Left lobe of liver (tissue), 2 donors: ENCODE measurements around the gene MLLT3. TPM values are rescaled to one million over a fixed set of nuclear protein-coding genes. Genes with fewer than 3 reads are reported as not detected.

Experiments used
- ATAC-seq: fragments of 200-7000 bp; cut with Tn5 transposase; one replicate; pipeline ENCODE4 v1.9.1; 2020; ENCODE audit warnings: mild to moderate bottlenecking, moderate library complexity
- DNase-seq: peaks from one replicate; pipeline ENCODE4 v3.0.0-alpha.2; 2020; ENCODE audit warnings: low spot score
- total RNA-seq: library from RNA; stranded (reverse); gene quantifications from one replicate; pipeline ENCODE4 v1.2.1, GENCODE V29; 2021
- donor health status: DM: no; HTN: no; CAD: no; lungs with moderate emphysema.
- donor health status: DM: no; HTN: yes; CAD: no.

The MLLT3 gene
- total RNA-seq, 1 donor from 2014 or later: 2.0 TPM

GRCh38 chr9:20353931-20354652, 268.2 kb downstream of the MLLT3 start:
- ATAC-seq (no peak), DNase-seq (no peak)

GRCh38 chr9:20353524-20353923, 268.8 kb downstream of the MLLT3 start:
- no peak for ATAC-seq
- no peak for DNase-seq

GRCh38 chr9:20352591-20352990, 269.7 kb downstream of the MLLT3 start:
- ATAC-seq (no peak), DNase-seq (no peak)

DNA sequence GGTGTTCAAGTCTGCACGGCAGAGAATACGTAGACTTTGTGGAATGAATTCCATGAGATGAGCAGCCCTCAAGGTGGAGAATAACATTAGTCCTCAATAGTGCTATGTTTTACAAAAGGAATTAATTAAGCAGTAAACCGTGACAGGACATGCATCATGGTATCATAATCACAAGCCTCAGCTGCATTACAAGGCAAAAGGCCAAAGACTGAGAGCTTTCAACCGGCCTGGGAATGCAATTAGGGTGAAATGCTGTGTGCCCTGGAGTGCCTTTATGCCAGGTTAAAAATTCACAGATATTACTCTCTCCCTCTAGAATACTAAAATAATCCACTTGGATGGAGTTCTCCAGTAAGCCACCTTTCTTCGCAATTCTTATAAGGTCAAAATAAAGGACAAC, 270.6 kb downstream of the MLLT3 start:
- no peak for DNase-seq
- no peak for ATAC-seq

GRCh38 chr9:20349568-20349967, 272.7 kb downstream of the MLLT3 start:
- ATAC-seq (no peak), DNase-seq (no peak)

DNA sequence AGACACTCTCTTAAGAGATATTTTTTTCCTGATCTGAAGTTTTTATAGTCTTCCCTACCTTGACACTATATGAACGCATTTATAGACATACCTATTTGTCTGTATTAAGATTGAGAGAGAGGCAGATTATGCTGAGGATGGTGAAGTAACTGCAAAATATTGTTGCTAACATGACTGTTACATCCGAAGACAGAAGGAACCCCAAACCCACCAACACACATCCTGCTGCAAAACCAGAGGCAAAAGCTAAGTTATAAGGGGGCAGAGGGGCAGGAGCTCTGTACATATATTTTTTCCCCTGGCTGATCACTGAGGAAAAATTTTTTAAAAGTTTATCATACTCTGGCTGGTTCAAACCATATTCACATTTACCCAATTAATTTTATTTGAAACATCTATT, 279.0 kb downstream of the MLLT3 start:
- DNase-seq (no peak), ATAC-seq (no peak)

- ATAC-seq (no peak), DNase-seq (no peak)
Observed at GRCh38 chr9:20340511-20340861, 281.8 kb downstream of the MLLT3 start.

GRCh38 chr9:20335668-20336332, 286.5 kb downstream of the MLLT3 start:
- no peak for DNase-seq
- no peak for ATAC-seq

DNA sequence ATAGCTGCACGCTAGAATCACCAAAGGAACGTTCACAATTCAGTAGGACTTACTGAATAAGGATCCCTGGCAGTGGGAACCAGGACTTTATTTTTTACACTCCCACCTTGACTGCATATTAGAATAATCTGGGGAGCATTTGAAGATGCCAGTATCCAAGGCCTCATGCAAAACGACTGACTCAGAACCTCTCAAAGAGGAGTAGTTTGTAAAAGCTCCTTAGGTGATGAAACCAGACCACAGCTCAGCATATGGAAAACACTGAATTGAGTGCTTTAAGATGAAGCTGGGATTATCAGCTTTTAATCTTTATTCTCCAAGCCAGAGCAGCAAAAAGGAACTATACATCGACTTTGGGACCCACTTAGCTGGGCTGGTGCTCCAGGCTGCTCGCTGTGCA, 288.3 kb downstream of the MLLT3 start:
- ATAC-seq (no peak), DNase-seq (no peak)

- DNase-seq (no peak), ATAC-seq (no peak)
Observed at GRCh38 chr9:20331095-20331685, 291.1 kb downstream of the MLLT3 start.

- DNase-seq (no peak), ATAC-seq (no peak)
Observed at GRCh38 chr9:20330688-20331087, 291.6 kb downstream of the MLLT3 start.

- DNase-seq (no peak), ATAC-seq (no peak)
Observed at GRCh38 chr9:20326516-20326915, 295.8 kb downstream of the MLLT3 start.

- DNase-seq (no peak), ATAC-seq (no peak)
Observed at GRCh38 chr9:20325008-20325407, 297.3 kb downstream of the MLLT3 start.

- ATAC-seq: no peak
- no peak for DNase-seq
Observed at GRCh38 chr9:20322212-20322611, 300.1 kb downstream of the MLLT3 start.

GRCh38 chr9:20321423-20322082, 300.7 kb downstream of the MLLT3 start:
- no peak for ATAC-seq
- DNase-seq: no peak

GRCh38 chr9:20320921-20321320, 301.4 kb downstream of the MLLT3 start:
- DNase-seq (no peak), ATAC-seq (no peak)

DNA sequence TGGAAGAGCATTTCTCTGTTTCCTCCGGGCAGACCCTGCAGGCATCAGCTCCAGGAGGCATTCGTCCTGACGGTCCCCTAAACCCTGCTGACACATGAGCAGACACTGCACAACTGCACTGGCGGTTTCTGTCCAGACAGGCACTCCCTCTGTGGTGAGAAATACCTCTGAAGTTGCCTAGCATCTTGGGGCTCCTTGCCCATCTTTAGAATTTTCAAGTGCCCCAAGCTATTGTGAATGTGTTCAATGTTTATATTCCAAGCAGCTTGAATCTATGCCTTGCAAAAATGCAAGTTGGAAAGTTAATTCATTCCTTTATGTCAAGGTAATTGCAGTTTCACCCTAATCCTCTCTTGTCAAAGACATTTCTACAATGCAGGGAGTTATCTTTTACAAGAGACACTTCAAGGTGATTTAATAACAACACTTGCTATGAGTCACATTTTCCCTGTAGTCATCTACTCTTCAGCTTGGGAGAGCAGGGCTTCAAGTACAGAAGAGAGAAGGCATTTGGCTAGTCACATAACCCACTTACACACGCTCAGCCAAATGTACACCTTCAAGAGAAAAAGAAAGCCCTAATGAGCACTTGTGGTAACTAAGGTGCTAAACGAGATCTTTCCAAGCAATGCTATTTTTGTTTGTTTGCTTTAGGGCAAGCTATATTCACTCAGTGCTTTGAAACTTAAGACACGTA, 302.5 kb downstream of the MLLT3 start:
- ATAC-seq (no peak), DNase-seq (no peak)

DNA sequence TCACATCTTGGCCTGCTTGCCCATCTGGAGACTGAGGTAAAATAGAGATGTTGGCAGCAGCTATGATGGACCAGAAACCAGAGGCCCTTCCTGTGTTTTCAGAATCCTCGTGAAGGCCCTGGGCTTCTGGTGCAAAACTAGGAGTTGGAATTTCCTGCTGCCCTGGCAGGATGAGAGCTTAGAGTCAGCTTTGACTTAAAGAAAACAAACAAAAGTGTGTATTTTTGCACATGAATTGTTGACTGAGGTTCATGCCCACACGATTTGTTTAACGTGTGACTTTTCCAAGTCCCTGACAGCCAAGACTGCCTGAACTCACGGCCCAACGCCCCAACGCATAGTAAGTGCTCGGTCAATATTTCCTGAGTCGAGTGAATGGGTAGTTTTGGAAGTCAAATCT, 303.1 kb downstream of the MLLT3 start:
- DNase-seq (no peak), ATAC-seq (no peak)

DNA sequence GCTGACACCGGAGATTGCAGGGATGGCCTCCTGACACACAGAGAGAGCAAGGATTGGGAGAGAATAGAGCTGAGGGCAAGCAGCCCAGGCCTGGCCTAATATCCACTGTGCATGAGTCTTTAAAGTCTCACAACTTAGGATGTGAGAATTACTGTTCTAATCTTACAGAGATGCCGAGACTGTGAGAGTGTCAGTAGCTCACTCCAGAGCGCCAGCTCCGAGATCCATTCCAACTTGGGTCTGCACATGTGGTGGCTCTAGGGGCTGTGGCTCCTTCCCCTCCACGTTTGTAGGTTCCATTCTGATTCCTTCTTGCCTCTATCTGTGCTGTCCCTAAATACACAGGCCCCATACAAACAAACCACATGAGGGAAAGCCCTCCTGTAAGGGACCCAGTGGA, 304.6 kb downstream of the MLLT3 start:
- DNase-seq: no peak
- no peak for ATAC-seq

- ATAC-seq: no peak
- no peak for DNase-seq
Observed at GRCh38 chr9:20316372-20316771, 305.9 kb downstream of the MLLT3 start.

- DNase-seq (no peak), ATAC-seq (no peak)
Observed at GRCh38 chr9:20315677-20316076, 306.6 kb downstream of the MLLT3 start.
